ENCODE data around the gene GLYATL1B.
"Not testable (repeated sequence)": the region's sequence is repeated elsewhere in the genome, so short reads cannot be mapped to it uniquely, and the experiment has no call there.

The GLYATL1B gene

GRCh38 chr11:59086007-59086406 lies at the start of gene GLYATL1B:
Gene GLYATL1B (plus strand): TSS chr11:59086307. CDS start chr11:59086307, 0 bp downstream.
- not testable (repeated sequence) for DNase-seq

GRCh38 chr11:59036542-59036941 lies 49.6 kb upstream of the GLYATL1B start:
- not testable (repeated sequence) for DNase-seq

GRCh38 chr11:59037434-59037833 lies 48.7 kb upstream of the GLYATL1B start:
- not testable (repeated sequence) for DNase-seq

- no peak for DNase-seq
Measured at GRCh38 chr11:59040607-59041006, 45.5 kb upstream of the GLYATL1B start.

- not testable (repeated sequence) for DNase-seq
Measured at GRCh38 chr11:59051383-59051782, 34.7 kb upstream of the GLYATL1B start.

GRCh38 chr11:59052355-59052754 lies 33.8 kb upstream of the GLYATL1B start:
- not testable (repeated sequence) for DNase-seq

- peak; percentile 90 for DNase-seq
Measured at GRCh38 chr11:59053387-59053786, 32.7 kb upstream of the GLYATL1B start.

GRCh38 chr11:59058120-59059033 lies 27.7 kb upstream of the GLYATL1B start:
- DNase-seq, result peak; percentile 98

- DNase-seq, result not testable (repeated sequence)
Measured at GRCh38 chr11:59060096-59060495, 26.0 kb upstream of the GLYATL1B start.

- no peak for DNase-seq
Measured at GRCh38 chr11:59062602-59063529, 23.2 kb upstream of the GLYATL1B start.

- not testable (repeated sequence) for DNase-seq
Measured at GRCh38 chr11:59063996-59064727, 21.9 kb upstream of the GLYATL1B start.

- DNase-seq, result no peak
Measured at GRCh38 chr11:59069087-59069486, 17.0 kb upstream of the GLYATL1B start.

GRCh38 chr11:59076876-59077571 lies 9.1 kb upstream of the GLYATL1B start:
- DNase-seq, result no peak

GRCh38 chr11:59078435-59078834 lies 7.7 kb upstream of the GLYATL1B start:
- DNase-seq, result no peak

- DNase-seq, result no peak
Measured at GRCh38 chr11:59079086-59079485, 7.0 kb upstream of the GLYATL1B start.

- DNase-seq, result not testable (repeated sequence)
Measured at GRCh38 chr11:59080421-59080820, 5.7 kb upstream of the GLYATL1B start.

GRCh38 chr11:59081430-59082020 lies 4.6 kb upstream of the GLYATL1B start:
- DNase-seq, result not testable (repeated sequence)

- DNase-seq, result no peak
Measured at GRCh38 chr11:59088162-59088561, 2.1 kb downstream of the GLYATL1B start.

- not testable (repeated sequence) for DNase-seq
Measured at GRCh38 chr11:59093576-59093975, 7.5 kb downstream of the GLYATL1B start.

- DNase-seq, result not testable (repeated sequence)
Measured at GRCh38 chr11:59095225-59095624, 9.1 kb downstream of the GLYATL1B start.

GRCh38 chr11:59095972-59096575 lies 10.0 kb downstream of the GLYATL1B start:
- DNase-seq, result not testable (repeated sequence)
